ENCODE measurements around the gene SHISA4.
"Not testable (repeated sequence)": the region's sequence is repeated elsewhere in the genome, so short reads cannot be mapped to it uniquely, and the experiment has no call there.

SHISA4 gene

GRCh38 chr1:201888282-201889089 lies at the start of gene SHISA4:
Gene SHISA4 (plus strand): TSS chr1:201888898. CDS start chr1:201888995, 97 bp downstream.
- peak; percentile 89 for DNase-seq

GRCh38 chr1:201839089-201839488 lies 49.6 kb upstream of the SHISA4 start:
- not testable (repeated sequence) for DNase-seq

- no peak for DNase-seq
Observed at GRCh38 chr1:201840055-201840454, 48.6 kb upstream of the SHISA4 start.

- no peak for DNase-seq
Observed at GRCh38 chr1:201840490-201840889, 48.2 kb upstream of the SHISA4 start.

GRCh38 chr1:201841265-201841912 lies 47.3 kb upstream of the SHISA4 start:
- no peak for DNase-seq

GRCh38 chr1:201842472-201843027 lies 46.1 kb upstream of the SHISA4 start:
- DNase-seq = no peak

- DNase-seq = no peak
Observed at GRCh38 chr1:201845331-201846083, 43.2 kb upstream of the SHISA4 start.

GRCh38 chr1:201847150-201847549 lies 41.5 kb upstream of the SHISA4 start:
- no peak for DNase-seq

- no peak for DNase-seq
Observed at GRCh38 chr1:201848230-201848629, 40.5 kb upstream of the SHISA4 start.

GRCh38 chr1:201849372-201850052 lies 39.2 kb upstream of the SHISA4 start:
- DNase-seq = no peak

- DNase-seq = no peak
Observed at GRCh38 chr1:201850053-201850397, 38.7 kb upstream of the SHISA4 start.

- DNase-seq = no peak
Observed at GRCh38 chr1:201851949-201852348, 36.7 kb upstream of the SHISA4 start.

- not testable (repeated sequence) for DNase-seq
Observed at GRCh38 chr1:201856722-201857121, 32.0 kb upstream of the SHISA4 start.

GRCh38 chr1:201859424-201859823 lies 29.3 kb upstream of the SHISA4 start:
- no peak for DNase-seq

- DNase-seq = no peak
Observed at GRCh38 chr1:201861448-201861847, 27.2 kb upstream of the SHISA4 start.

GRCh38 chr1:201870397-201870796 lies 18.3 kb upstream of the SHISA4 start:
- DNase-seq = no peak

- DNase-seq = no peak
Observed at GRCh38 chr1:201874672-201875071, 14.0 kb upstream of the SHISA4 start.

- DNase-seq = no peak
Observed at GRCh38 chr1:201876148-201876818, 12.4 kb upstream of the SHISA4 start.

GRCh38 chr1:201877877-201878401 lies 10.8 kb upstream of the SHISA4 start:
- no peak for DNase-seq

GRCh38 chr1:201880928-201881571 lies 7.6 kb upstream of the SHISA4 start:
- no peak for DNase-seq

GRCh38 chr1:201881617-201882016 lies 7.1 kb upstream of the SHISA4 start:
- DNase-seq = no peak

Measured in retina (tissue), 1 donor.